NB4 (cell line): ENCODE data around the gene NECAB2.
"Not testable (repeated sequence)": the region's sequence is repeated elsewhere in the genome, so short reads cannot be mapped to it uniquely, and the experiment has no call there.

ENCODE experiments used
- MYC ChIP-seq: IDR thresholded peaks from 2 replicates; pipeline ENCODE4 v1.6.1; 2011; ENCODE audit warnings: low read depth, low read length
- POLR2A ChIP-seq: IDR thresholded peaks from 2 replicates; pipeline ENCODE4 v1.6.1; 2011; ENCODE audit warnings: mild to moderate bottlenecking; ENCODE audit not compliant: insufficient read length; ENCODE audit errors: extremely low read depth
- TF ChIP-seq, protein P1 (sequence below): IDR thresholded peaks from one replicate; pipeline ENCODE4 v1.5.1; 2012; ENCODE audit warnings: low read depth, low read length
- TF ChIP-seq, protein P2 (sequence below): IDR thresholded peaks from 2 replicates; pipeline ENCODE4 v1.6.1; 2011; ENCODE audit warnings: low read depth, low read length

DNA sequence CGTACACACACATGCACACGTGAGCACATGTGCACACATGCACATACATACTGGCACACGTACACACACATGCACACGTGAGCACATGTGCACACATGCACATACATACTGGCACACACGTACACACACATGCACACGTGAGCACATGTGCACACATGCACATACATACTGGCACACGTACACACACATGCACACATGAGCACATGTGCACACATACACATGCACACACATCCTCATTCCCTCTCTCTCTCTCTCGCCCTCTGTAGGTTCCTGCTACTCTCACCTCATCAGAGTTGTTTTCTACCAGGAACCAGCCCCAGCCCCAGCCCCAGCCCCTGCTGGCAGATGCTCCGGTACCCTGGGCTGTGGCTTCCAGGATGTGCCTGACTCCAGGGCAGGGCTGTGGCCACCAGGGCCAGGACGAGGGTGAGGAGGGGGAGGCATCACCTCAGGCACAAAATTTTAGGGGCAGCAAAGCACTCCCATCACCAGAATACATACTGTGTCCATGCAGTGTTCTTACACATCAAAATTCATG lies 17.1 kb upstream of the NECAB2 start:
- TF ChIP-seq, protein P1, sequence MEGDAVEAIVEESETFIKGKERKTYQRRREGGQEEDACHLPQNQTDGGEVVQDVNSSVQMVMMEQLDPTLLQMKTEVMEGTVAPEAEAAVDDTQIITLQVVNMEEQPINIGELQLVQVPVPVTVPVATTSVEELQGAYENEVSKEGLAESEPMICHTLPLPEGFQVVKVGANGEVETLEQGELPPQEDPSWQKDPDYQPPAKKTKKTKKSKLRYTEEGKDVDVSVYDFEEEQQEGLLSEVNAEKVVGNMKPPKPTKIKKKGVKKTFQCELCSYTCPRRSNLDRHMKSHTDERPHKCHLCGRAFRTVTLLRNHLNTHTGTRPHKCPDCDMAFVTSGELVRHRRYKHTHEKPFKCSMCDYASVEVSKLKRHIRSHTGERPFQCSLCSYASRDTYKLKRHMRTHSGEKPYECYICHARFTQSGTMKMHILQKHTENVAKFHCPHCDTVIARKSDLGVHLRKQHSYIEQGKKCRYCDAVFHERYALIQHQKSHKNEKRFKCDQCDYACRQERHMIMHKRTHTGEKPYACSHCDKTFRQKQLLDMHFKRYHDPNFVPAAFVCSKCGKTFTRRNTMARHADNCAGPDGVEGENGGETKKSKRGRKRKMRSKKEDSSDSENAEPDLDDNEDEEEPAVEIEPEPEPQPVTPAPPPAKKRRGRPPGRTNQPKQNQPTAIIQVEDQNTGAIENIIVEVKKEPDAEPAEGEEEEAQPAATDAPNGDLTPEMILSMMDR = not testable (repeated sequence)
- TF ChIP-seq, protein P2, sequence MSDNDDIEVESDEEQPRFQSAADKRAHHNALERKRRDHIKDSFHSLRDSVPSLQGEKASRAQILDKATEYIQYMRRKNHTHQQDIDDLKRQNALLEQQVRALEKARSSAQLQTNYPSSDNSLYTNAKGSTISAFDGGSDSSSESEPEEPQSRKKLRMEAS = not testable (repeated sequence)
- TF ChIP-seq POLR2A, MYC: not testable (repeated sequence)
